Activated gamma-delta T cell treated with anti-CD3 and anti-CD28 coated beads, Interleukin-2, amount 50 U/mL, for 16 hours (primary cell): ENCODE results near the gene MEIOB.

Experiments used
- DNase-seq: peaks from one replicate; pipeline ENCODE4 v3.0.0-alpha.2; 2020; ENCODE audit warnings: low read depth

The MEIOB gene

DNA sequence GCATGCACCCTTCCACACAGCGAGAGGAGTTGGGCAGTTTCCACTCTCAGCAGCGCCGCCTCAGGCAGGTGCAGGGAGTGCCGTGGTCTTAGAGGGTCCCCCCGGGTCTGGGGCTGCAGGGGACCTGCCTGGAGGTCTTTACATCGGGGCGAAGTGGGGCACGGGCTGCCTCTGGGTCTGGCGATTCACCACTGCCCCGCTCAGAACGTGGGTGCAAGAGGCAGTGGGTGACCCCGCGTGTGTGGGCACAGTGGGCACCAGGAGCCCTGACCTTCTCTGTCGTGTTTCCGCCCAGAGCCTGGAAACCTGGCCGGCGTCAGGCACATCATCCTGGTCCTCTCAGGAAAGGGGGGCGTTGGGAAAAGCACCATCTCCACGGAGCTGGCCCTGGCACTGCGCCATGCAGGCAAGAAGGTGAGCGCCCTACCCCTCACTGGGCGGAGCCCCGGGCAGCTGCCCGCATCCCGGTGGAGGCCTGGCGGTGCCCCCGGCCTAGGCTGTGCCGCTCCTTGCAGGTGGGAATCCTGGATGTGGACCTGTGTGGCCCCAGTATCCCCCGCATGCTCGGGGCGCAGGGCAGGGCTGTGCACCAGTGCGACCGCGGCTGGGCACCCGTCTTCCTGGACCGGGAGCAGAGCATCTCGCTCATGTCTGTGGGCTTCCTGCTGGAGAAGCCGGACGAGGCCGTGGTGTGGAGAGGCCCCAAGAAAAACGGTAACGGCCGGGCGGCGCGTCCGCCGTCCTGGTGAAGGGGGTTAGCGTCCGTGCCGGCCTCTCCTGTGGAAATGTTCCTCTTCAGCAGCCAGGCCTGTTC is 85.5 kb downstream of the MEIOB start:
- DNase-seq: no peak

DNA sequence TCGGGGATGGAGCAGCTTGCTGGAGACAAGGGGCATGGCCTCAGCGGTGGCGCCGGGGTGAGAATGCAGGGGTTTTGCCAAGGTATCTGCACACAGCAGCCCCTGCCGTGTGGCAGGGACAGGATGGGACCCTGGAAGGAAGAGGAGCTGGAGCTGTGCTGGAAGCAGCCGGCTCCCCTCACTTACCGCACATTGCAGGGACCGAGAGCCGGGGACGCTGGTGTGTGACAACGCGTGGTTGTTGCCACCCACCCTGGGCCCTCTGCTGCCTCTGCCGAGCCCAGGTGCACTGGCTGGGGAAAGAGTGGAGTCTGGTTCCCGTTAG is 86.2 kb downstream of the MEIOB start:
- no peak for DNase-seq

DNA sequence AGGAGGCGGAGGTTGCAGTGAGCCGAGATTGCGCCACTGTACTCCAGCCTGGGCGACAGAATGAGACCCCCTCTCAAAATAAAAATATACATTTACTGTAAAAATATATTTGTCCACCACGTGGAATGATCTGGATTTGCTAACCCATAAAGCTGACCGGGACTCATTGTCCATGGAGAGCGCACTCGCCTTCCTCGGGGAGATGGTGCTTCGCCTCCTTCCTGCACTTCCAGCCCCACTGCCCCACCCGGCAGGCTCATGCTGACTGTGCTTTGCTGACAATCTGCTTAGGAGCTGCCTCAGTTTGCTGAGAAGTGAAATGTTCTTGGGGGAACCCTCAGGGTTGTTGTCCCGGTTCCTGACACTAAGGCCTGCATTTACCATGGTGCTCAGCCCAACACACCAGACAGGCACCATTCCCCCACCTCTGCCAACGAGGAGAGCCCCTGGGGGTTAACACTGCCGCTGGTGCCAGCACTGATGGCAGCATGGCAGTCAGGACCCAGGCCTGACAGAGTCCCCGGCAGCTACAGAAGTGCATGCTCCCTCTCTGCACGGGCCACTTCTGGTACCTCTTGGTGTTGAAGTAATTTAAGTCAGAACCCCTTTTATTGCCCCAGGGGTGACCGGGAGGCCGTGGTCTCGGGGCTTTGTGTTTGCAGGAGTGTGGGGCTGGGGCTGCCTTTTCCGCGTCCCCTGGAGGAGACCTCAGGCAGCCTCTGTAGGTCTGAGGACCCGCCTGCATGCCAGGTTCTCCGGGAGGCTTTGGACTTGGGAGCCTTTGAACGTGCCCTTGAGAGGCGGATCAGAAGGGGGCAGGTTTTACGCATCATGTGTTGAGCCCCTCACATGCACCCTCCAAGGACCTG is 86.8 kb downstream of the MEIOB start:
- DNase-seq: no peak
